NB4 (cell line): ENCODE data around the gene ANKLE1.

ENCODE experiments used
- DNase-seq: peaks from one replicate; pipeline ENCODE4 v3.0.0; 2010; ENCODE audit warnings: low read depth
- H3K4me3 ChIP-seq: one replicate; pipeline ENCODE4 v1.5.1; 2011; ENCODE audit warnings: mild to moderate bottlenecking, low read depth, low read length, moderate library complexity
- MYC ChIP-seq: IDR thresholded peaks from 2 replicates; pipeline ENCODE4 v1.6.1; 2011; ENCODE audit warnings: low read depth, low read length
- POLR2A ChIP-seq: IDR thresholded peaks from 2 replicates; pipeline ENCODE4 v1.6.1; 2011; ENCODE audit warnings: mild to moderate bottlenecking; ENCODE audit not compliant: insufficient read length; ENCODE audit errors: extremely low read depth
- TF ChIP-seq, protein P1 (sequence below): IDR thresholded peaks from one replicate; pipeline ENCODE4 v1.5.1; 2012; ENCODE audit warnings: low read depth, low read length
- TF ChIP-seq, protein P2 (sequence below): IDR thresholded peaks from 2 replicates; pipeline ENCODE4 v1.6.1; 2011; ENCODE audit warnings: low read depth, low read length

ANKLE1 gene

DNA sequence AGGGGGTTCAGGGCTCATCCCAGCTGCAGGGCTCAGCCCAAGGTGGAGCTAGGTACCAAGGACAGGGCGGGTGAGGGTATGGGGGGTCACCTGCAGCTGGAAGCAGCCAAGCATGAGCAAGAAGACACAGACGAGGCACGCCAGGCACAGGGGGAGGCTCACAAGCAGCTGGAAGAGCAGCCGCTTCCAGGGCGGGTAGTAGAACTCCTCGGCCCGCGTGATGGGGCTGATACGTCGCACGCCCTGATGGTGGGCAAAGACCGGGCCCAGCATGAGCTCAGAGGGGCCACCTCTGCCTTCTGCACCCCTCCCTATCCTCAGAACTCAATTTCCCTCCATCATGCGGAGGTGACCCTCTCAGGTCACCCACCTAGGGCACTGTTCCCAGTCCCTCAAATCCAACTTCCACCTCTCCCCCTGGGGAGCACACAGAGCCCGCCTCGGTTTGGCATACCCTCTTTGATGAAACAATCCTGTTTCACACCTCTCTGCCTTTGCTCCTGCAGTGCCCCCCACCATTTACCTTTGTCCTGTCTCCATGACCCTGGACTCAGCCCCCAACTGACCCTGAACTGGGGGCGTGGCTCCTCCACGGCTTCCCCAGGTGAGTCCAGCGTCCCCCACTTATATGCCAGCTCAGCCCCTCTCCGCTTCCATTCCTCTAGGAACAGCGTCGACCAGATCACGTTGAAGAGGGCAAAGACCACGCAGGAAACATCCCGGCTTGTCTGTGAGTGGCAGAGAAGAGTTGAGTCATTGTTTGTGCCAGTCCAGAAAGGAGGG lies 48.8 kb downstream of the ANKLE1 start:
- DNase-seq = no peak
- no peak overlapping the region for H3K4me3 ChIP-seq
- TF ChIP-seq, protein P1, sequence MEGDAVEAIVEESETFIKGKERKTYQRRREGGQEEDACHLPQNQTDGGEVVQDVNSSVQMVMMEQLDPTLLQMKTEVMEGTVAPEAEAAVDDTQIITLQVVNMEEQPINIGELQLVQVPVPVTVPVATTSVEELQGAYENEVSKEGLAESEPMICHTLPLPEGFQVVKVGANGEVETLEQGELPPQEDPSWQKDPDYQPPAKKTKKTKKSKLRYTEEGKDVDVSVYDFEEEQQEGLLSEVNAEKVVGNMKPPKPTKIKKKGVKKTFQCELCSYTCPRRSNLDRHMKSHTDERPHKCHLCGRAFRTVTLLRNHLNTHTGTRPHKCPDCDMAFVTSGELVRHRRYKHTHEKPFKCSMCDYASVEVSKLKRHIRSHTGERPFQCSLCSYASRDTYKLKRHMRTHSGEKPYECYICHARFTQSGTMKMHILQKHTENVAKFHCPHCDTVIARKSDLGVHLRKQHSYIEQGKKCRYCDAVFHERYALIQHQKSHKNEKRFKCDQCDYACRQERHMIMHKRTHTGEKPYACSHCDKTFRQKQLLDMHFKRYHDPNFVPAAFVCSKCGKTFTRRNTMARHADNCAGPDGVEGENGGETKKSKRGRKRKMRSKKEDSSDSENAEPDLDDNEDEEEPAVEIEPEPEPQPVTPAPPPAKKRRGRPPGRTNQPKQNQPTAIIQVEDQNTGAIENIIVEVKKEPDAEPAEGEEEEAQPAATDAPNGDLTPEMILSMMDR = no peak
- TF ChIP-seq POLR2A = no peak
- no peak for TF ChIP-seq MYC
- TF ChIP-seq, protein P2, sequence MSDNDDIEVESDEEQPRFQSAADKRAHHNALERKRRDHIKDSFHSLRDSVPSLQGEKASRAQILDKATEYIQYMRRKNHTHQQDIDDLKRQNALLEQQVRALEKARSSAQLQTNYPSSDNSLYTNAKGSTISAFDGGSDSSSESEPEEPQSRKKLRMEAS = no peak

DNA sequence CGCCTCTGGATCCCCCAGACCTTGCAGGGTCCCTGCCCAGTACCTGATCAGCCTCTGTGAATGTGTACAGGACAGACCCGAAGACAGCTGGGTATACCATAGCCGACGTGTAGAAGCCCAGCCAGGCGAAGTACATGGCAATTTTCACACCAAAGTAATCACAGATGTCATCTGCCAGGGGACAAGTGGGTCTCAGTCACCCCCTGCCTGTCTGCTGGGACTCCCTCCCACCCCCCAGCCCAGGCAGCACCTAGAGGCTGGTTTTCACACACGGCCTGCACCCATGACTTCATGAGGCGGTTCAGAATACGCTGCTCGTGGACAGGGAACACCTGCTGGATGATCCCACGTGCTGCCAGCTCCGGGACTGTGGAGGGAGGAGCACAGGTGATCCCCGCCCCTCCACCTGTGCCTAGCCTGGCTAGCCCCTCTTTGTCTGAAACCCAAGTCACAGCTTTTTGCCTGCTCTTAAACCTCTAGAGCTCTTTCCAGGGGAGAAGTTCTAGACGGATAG lies 49.4 kb downstream of the ANKLE1 start:
- DNase-seq = no peak
- TF ChIP-seq, protein P1 = no peak
- TF ChIP-seq MYC = no peak
- TF ChIP-seq POLR2A = no peak
- TF ChIP-seq, protein P2 = no peak
- no peak overlapping the region for H3K4me3 ChIP-seq

DNA sequence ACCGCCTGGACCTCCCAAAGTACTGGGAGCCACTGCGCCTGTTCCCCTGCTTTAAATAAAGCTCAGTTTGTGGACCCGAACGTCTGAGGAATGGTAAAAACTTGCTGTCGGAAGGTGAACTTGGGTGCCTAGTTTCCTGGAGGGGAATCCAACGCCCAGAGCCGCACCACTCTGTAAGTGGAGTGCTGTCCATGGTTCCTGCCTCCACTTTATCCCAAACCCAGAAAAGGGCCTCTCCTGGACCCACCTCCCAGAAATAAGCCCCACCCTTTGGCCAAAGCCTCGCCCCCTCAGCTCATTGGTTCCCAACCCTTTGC lies 50.6 kb downstream of the ANKLE1 start:
- TF ChIP-seq MYC (no peak), POLR2A (no peak)
- TF ChIP-seq, protein P1 = no peak
- TF ChIP-seq, protein P2 = no peak
- no peak overlapping the region for H3K4me3 ChIP-seq
- no peak for DNase-seq

DNA sequence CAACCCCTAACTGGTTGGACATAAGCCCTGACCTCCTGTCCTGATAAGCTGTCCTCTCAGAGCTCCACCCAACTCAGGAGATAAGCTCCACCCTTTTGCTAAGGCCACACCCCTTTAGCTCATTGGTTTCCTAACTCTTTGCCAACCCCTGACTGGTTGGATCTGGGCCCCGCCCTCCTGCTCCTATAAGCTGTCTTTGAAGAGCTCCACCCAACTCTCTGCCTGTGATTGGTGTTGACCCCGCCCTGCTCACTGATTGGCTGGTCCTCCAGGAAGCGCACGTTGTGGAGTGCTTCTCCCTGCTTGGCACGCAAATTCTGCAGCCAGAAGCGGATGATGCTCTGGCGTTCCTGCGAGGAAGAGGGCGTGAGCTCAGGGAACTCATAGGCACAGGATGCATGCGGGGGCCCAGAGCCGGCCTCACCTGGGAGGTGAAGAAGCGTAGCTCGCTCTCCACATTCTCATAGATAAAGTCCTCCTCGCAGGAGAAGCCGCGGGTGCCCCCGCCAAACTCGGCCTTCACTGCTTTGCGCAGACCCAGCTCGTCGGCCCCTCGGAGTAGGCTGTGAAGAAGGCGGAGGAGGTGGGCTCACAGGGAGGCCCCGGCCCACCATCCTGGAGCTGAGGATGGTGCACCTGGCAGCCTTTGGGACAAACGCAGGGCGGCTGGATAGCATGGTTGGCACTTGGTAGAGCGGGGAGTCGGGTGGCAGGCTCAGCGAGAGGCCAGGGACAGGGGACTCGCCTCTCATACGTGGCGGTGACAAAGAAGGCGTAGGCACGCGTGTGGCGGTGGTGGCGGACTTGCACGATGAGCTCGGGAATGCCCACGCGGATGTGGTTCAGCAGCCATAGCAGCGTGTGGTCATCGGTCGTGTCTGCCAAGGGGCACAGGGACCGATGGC lies 51.2 kb downstream of the ANKLE1 start:
- no peak overlapping the region for H3K4me3 ChIP-seq
- TF ChIP-seq MYC = no peak

DNA sequence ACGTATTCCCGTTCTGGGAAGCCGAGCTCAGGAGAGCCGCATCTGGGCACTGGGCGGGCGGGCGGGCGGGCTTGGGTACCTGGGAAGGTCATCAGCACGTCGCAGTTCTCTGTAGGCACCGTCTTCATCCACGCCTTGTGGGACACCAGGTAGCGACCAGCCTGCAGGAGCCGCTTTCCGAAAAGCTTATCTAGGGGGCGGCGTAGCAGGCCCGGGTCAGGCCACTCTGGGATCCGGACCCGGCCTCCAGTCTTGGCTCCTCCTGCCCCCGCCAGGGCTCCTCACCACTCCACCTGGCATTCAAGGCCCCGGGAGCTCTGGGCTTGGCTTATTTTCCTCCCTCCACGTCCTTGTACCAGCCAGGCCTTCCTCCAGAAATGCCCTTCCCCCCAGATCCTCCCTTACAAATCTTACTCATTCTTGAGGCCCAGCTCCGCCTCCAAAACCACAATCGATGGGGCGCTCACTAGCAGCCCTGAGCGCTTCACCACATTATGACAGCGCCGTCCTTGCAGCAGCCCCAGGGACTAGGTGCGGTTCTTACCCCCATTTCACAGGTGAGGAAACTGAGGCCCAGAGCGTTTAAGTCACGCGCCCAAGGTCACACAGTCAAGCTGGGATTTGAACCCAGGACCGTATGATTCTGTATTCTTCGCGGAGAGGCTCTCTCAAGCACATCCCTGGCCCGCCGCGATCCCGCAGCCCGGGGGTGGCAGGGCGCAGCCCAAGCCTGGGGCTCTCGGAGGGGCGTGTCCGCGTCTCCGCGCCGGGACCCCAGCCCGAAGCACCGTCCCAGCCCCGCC lies 52.1 kb downstream of the ANKLE1 start:
- TF ChIP-seq MYC = 0 out of 2 replicates have a peak, but pooled peaks have one; percentile 25
- TF ChIP-seq, protein P1 = peak; percentile 12
- TF ChIP-seq, protein P2 = peak; percentile 40; the same call in 1 of the 2 replicates
- no peak for TF ChIP-seq POLR2A
- peak; percentile 94 for DNase-seq

More for the DNA sequence above, 51.2 kb downstream of the ANKLE1 start:
- DNase-seq = peak; percentile 74

More for the DNA sequence above, 52.1 kb downstream of the ANKLE1 start:
- H3K4me3 ChIP-seq = peak overlapping the region; percentile 23
